DMS 273 (cell line): ENCODE data around the gene TACC2.
"Not testable (repeated sequence)": the region's sequence is repeated elsewhere in the genome, so short reads cannot be mapped to it uniquely, and the experiment has no call there.

Experiments
- DNase-seq: peaks from one replicate; lab custom pipeline; 2025; ENCODE audit not compliant: unreplicated experiment; lab: John Stamatoyannopoulos, UW

Gene TACC2

GRCh38 chr10:122021828-122022227 is 32.9 kb downstream of the TACC2 start:
- no peak for DNase-seq

- DNase-seq: no peak
Measured at GRCh38 chr10:122022276-122022675, 33.3 kb downstream of the TACC2 start.

DNA sequence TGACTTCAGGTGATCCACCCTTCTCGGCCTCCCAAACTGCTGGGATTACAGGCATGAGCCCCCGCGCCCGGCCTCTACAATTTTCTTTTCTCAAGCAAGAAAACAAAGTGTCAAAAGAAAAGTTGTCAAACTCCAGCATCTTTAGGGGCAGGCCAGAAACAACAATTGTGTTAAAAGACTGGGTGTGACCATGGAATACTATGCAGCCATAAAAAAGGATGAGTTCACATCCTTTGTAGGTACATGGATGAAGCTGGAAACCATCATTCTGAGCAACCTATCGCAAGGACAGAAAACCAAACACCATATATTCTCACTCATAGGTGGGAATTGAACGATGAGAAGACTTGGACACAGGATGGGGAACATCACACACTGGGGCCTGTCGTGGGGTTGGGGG is 34.3 kb downstream of the TACC2 start:
- not testable (repeated sequence) for DNase-seq

DNA sequence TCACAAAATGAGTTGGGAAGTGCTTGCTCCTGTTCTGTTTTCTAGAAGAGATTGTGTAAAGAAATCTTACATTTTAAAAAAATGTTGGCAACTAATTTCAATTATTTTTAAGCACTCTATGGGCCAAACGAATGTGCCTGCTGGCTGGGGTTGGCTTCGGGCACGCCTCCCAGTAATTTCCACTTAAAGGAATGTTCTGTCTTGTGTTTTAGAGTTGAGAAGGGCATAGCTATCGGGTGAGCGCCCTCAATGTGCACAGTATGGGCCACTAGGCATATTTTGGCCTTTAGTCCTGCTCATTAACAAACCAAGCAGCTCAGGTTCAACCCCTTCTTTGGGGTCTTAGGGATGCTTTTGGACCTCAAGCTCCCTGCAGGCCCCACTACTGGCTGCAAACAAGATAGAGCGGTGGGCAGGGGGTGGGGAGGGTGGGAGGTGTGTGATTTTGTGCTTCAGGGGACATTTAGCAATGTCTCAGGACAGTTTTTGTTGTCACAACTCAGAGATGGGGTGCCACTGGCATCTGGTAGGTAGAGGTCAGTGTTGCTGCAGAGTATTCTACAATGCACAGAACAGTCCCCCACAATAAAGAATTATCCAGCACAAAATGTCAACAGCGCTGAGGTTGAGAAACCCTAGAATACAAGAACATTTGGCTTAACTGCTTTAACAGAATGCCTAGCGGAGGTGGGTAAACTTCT is 40.7 kb downstream of the TACC2 start:
- peak; percentile 28 for DNase-seq

DNA sequence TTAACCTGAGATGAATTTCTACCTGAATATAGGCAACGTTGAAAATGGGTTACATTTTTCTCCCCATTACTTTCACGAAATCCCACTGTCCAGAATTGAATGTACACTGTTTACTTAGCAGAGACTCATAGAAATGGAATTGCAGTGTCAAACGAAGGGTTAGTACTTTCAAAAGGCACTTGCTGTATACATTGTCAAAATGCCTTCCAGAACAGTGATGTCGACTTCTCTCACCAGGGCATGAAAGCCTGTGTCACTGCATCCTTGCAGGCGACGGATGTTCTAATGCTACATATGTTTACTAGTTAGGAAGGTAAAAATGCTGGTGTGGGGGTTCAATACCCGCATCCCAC is 41.2 kb downstream of the TACC2 start:
- DNase-seq: no peak

DNA sequence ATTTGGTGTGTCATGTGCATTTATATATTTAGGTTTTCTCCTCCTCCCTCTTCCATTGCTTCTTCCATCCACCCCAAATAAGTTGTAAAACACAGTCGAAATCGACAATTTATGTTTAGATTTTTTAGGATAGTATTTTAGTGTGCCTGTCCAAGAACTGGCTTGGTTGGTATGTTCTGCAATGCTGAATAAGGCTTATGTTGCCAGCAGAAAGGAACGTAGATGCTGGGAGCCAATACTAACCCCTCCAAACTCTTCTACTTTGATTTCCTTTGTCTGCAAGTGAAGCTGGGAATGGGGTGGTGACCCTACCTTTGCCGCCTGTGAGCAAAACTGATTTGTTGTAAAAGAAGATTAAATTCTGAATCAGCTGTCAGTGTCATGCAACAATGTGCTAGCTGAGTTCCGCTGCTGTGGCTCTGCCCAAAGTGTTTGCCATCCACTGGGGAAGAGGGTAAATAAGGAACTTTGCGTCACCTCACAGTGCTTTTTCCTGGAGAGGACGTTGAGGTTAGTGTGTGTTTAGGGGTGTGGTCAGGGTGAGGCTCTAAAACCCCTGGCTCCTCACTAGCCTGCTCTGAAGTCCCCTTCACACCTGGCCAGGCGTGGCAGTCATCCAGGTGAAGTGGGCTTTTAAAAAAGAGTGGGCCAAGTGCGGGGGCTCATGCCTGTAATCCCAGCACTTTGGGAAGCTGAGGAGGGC is 44.4 kb downstream of the TACC2 start:
- no peak for DNase-seq

GRCh38 chr10:122034149-122034756 is 45.3 kb downstream of the TACC2 start:
- DNase-seq: no peak

GRCh38 chr10:122040786-122041185 is 51.8 kb downstream of the TACC2 start:
- DNase-seq: no peak

GRCh38 chr10:122042836-122043235 is 53.9 kb downstream of the TACC2 start:
- DNase-seq: no peak

GRCh38 chr10:122044045-122044661 is 55.2 kb downstream of the TACC2 start:
- DNase-seq: peak; percentile 86

DNA sequence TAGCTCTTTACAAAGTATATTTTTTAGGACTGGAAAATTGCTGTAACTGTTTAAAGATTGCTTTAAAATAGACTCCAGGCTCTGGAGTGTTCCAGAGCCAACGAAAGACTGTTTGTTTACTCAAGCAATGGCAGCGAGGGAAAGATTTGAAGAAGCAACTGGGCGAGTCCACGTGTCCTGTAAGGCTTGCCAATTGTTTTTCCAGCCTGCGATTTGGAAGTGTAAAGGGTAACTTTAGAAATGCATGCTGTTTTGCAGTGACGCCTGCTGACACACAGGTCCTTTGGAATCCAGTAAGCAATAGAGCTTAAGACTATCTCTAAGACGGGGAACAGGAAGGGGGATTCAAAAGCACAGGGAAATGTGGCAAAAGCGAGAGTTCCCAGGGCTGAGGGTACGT is 55.8 kb downstream of the TACC2 start:
- DNase-seq: peak; percentile 67

- no peak for DNase-seq
Measured at GRCh38 chr10:122045212-122045611, 56.2 kb downstream of the TACC2 start.

DNA sequence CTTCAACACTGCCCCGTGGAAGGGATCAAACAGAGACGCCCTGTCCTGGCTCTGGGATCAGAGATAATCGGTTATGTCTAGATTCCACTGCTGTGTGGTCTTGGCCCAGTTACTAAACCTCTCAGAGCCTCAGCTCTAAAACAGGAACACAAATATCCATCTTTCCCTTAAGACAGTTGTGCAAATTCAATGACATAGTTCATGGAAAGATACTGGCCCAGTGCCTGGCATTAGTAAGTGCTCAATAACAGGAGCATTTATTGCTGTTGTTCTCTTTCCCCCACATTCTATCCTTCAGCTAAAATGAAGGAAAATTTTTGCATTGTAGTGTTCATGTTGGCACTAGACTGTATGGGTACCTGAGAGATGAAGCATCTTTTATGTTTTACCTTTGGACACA is 58.6 kb downstream of the TACC2 start:
- no peak for DNase-seq

DNA sequence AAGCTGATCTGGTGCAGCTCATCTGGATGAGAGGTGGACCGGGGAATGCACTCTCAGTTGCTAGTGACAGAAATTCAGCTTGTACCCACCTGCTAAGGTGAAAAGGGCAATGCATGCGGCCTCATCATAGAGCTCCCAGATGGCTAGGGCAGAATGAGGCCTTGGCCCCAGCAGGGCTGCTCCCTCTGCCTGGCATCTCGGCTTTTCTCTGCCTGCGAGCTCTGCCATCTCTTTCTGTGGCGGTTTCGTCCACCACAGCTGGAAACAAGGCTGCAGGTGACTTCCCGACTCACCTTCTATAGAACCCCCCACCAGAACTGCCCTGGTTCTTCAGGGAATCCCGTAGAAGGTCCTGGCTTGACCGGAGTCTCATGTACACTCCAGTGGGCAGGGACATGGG is 60.1 kb downstream of the TACC2 start:
- DNase-seq: peak; percentile 55

DNA sequence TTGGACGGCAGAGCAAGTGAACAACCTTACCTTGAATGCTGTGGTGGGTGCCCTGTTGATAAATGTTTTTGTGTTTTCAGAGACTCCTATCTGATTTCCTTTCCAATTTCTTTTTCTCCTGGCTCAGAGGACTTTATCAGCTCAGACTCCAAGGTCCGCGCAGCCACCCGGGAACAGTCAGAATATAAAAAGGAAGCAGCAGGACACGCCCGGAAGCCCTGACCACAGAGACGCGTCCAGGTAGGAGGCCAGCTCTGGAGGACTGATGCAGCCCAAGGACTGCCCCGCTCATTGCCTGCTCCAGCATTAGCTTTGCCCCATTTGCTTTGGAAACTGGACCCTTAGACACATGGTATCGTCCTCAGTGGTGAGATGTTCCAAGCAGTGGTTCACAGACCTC is 61.3 kb downstream of the TACC2 start:
- no peak for DNase-seq

DNA sequence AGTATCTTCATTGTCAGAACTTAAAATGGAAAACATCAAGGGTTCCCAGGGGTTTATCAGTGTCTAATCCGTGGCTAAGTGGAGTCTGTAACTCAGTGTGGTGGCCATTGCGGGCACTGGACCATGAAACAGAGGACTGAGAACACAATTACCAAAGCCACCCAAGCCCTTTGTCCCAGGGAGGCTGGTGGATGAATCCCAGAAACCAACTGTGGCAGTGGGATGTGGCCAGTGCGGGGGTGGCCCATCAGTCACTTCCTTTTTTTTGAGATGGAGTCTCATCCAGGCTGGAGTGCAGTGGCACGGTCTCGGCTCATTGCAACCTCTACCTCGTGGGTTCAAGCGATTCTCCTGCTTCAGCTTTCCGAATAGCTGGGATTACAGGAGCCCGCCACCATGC is 61.8 kb downstream of the TACC2 start:
- DNase-seq: no peak

DNA sequence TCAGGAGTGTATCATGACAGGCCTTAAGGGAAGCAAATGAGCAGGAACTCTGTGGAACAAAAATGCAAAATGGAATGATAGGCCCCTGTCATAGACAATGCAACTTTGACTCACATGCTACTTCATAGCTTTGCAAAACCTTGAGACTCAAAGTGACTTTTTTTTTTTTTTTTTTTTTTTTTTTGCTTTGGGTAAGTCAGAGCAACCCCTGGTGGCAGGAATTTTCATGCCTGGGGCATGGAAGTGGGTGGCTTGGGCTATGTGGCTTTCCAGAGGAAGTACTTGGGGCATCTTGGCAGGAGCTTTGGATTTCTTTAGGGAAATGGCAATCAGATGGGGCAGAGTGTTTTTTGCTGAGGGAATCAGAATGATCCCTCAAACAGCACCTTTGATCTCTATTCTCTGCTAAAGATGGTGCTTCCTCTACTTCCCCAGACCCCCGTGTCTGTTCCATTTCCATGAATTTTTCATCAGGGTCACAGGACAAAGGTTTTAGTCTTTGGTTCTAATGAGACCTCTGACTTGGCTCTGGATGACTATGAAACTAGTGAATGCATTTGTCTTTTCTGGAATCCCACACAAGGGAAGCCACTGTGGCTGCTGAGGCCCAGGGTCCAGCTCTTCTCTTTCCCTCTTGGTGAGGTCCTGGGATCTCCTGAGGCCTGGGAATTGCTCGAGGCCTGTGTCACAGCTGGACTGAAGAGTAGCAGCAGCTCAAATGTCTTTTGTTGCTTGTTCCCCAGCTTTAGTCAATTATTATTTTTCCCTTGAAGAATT is 62.8 kb downstream of the TACC2 start:
- DNase-seq: peak; percentile 58

- DNase-seq: no peak
Measured at GRCh38 chr10:122052701-122053100, 63.7 kb downstream of the TACC2 start.

- DNase-seq: no peak
Measured at GRCh38 chr10:122053314-122053713, 64.4 kb downstream of the TACC2 start.

GRCh38 chr10:122054048-122055025 is 65.4 kb downstream of the TACC2 start:
- DNase-seq: no peak
